Mesenchymal stem cell (in vitro differentiated cells and primary cell): Measurements from ENCODE around the gene IGSF1.

Source experiments
- DNase-seq: peaks from one replicate; pipeline ENCODE4 v3.0.0-alpha.2; 2013
- H2AFZ ChIP-seq: one replicate; pipeline ENCODE4 v1.6.1; 2013; ENCODE audit warnings: low read depth, mild to moderate bottlenecking, control low read depth, inconsistent platforms, low read length, moderate library complexity
- H2AK5ac ChIP-seq: 2 replicates; pipeline ENCODE4 v1.6.1; 2013; ENCODE audit warnings: low read length, moderate library complexity, mild to moderate bottlenecking, inconsistent platforms; ENCODE audit not compliant: severe bottlenecking
- H2BK120ac ChIP-seq: one replicate; pipeline ENCODE4 v1.6.1; 2013; ENCODE audit warnings: low read depth, mild to moderate bottlenecking, inconsistent platforms, low read length, moderate library complexity
- H2BK12ac ChIP-seq, 2 experiments: one replicate each; pipeline ENCODE4 v1.6.1; 2013; ENCODE audit warnings: inconsistent platforms in 2 of 2, low read length in 2 of 2, mild to moderate bottlenecking in 2 of 2, moderate library complexity in 2 of 2, control low read depth in 1 of 2
- H2BK15ac ChIP-seq: one replicate; pipeline ENCODE4 v1.6.1; 2013; ENCODE audit warnings: mild to moderate bottlenecking, low read depth, inconsistent platforms; ENCODE audit not compliant: poor library complexity, severe bottlenecking
- H2BK5ac ChIP-seq: 2 replicates; pipeline ENCODE4 v1.6.1; 2013; ENCODE audit warnings: low read depth, mild to moderate bottlenecking, low read length, control low read depth, inconsistent platforms; ENCODE audit not compliant: poor library complexity, severe bottlenecking
- H3K14ac ChIP-seq, 2 experiments: one replicate each; pipeline ENCODE4 v1.6.1; 2013; ENCODE audit warnings: inconsistent platforms in 2 of 2, low read length in 2 of 2, control low read depth in 1 of 2, mild to moderate bottlenecking in 1 of 2, moderate library complexity in 1 of 2
- H3K18ac ChIP-seq, 2 experiments: one replicate each; pipeline ENCODE4 v1.6.1; 2013; ENCODE audit warnings: inconsistent platforms in 2 of 2, low read length in 2 of 2, control low read depth in 1 of 2, low read depth in 1 of 2, mild to moderate bottlenecking in 1 of 2
- H3K23ac ChIP-seq, 2 experiments: one replicate each; pipeline ENCODE4 v1.6.1; 2013; ENCODE audit warnings: inconsistent platforms in 2 of 2, low read length in 2 of 2, mild to moderate bottlenecking in 2 of 2, moderate library complexity in 2 of 2, control low read depth in 1 of 2
- H3K27ac ChIP-seq: 2 replicates; pipeline ENCODE4 v1.5.1; 2013; ENCODE audit warnings: mild to moderate bottlenecking, moderate library complexity, low read length, control low read depth, inconsistent platforms; ENCODE audit not compliant: poor library complexity, severe bottlenecking
- H3K27me3 ChIP-seq, 2 experiments: 2 replicates each; pipeline versions ENCODE4 v1.6.1 to v1.7.0; 2013; ENCODE audit warnings: low read length in 2 of 2, mild to moderate bottlenecking in 2 of 2, moderate library complexity in 2 of 2, control low read depth in 1 of 2, inconsistent platforms in 1 of 2; ENCODE audit not compliant: control insufficient read depth in 1 of 2, insufficient read depth in 1 of 2
- H3K36me3 ChIP-seq, 2 experiments: 2 replicates each; pipeline versions ENCODE4 v1.6.1 to v1.7.0; 2013; ENCODE audit warnings: low read length in 2 of 2, control low read depth in 1 of 2, inconsistent platforms in 1 of 2, low read depth in 1 of 2, mild to moderate bottlenecking in 1 of 2; ENCODE audit not compliant: insufficient read depth in 2 of 2, control insufficient read depth in 1 of 2
- H3K4ac ChIP-seq, 2 experiments: one replicate each; pipeline ENCODE4 v1.6.1; 2013; ENCODE audit warnings: inconsistent platforms in 2 of 2, low read length in 2 of 2, mild to moderate bottlenecking in 2 of 2, moderate library complexity in 2 of 2, control low read depth in 1 of 2, low read depth in 1 of 2
- H3K4me1 ChIP-seq: 2 replicates; pipeline ENCODE4 v1.6.1; 2013; ENCODE audit warnings: low read depth, low read length, control low read depth; ENCODE audit not compliant: control insufficient read depth, insufficient read depth
- H3K4me2 ChIP-seq: 2 replicates; pipeline ENCODE4 v1.6.1; 2013; ENCODE audit warnings: low read length, mild to moderate bottlenecking, inconsistent platforms; ENCODE audit not compliant: poor library complexity, severe bottlenecking
- H3K4me3 ChIP-seq, 2 experiments: 2 replicates each; pipeline versions ENCODE4 v1.5.1 to v1.7.0; 2013; ENCODE audit warnings: low read length in 2 of 2, mild to moderate bottlenecking in 2 of 2, control low read depth in 1 of 2, low read depth in 1 of 2; ENCODE audit not compliant: insufficient read depth in 1 of 2
- H3K79me1 ChIP-seq: replicated peaks from 2 replicates; pipeline ENCODE4 v1.6.1; 2013; ENCODE audit warnings: mild to moderate bottlenecking, control low read depth, low read length, inconsistent platforms; ENCODE audit not compliant: poor library complexity, severe bottlenecking
- H3K9ac ChIP-seq: 2 replicates; pipeline ENCODE4 v1.7.0; 2013; ENCODE audit warnings: mild to moderate bottlenecking, low read length, moderate library complexity
- H3K9me3 ChIP-seq: 2 replicates; pipeline ENCODE4 v1.7.0; 2013; ENCODE audit warnings: mild to moderate bottlenecking, low read length; ENCODE audit not compliant: control insufficient read depth
- H4K8ac ChIP-seq: one replicate; pipeline ENCODE4 v1.6.1; 2013; ENCODE audit warnings: inconsistent platforms, mild to moderate bottlenecking, low read length, moderate library complexity
- H4K91ac ChIP-seq: one replicate; pipeline ENCODE4 v1.6.1; 2013; ENCODE audit warnings: mild to moderate bottlenecking, low read length, inconsistent platforms
- WGBS: methylation state at CpG from one replicate; pipeline ENCODE4 v1.1.7; 2013; ENCODE audit warnings: mixed read lengths; 5-methylcytosine and 5-hydroxymethylcytosine counted together

The IGSF1 gene

DNA sequence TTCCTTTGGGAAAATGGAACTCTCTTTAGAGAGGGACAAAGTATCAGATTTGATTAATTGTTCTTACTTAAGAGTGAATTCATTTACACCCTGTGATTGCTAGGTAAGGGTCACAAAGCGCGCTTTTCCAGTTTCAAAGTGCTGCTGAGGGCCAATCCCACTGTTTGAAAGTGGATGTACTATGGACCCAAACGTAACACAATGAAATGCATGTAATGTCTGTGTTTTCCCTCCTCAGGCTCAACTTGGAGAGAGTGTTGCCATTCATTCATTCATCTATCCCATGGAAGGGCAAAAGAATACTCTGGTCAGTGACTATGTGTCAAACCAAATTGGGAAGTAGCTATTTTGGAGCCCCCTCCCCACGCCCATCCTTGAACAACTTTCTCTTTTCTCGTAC is 16.1 kb downstream of the IGSF1 start:
- WGBS: 92% methylated on average over 2 of the region's 5 CpGs
- H2BK15ac ChIP-seq: no peak overlapping the region

DNA sequence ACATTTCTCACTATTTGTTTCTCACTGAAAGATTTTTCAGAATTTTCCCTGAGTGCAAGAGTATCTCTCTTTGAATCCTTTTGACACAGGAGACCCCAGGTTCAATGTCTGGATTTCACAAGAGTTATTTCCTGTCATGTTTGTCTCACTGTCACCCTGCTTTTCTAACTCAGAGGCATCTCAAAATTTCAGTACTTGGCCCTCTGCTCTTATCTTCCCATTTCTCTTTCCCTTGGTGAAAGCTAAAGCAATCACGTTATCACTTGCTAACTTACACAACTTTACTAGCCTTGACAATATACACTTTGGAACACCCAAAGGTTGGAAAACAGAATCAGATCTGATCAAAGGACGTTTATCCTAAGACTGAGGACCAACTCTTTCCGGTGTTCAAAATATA is 17.3 kb downstream of the IGSF1 start:
- DNase-seq: no peak
- Histone ChIP-seq H3K4me3 (no peak overlapping the region), H2AFZ (no peak overlapping the region), H2BK120ac (no peak overlapping the region), H3K4me2 (no peak overlapping the region), H3K27ac (no peak overlapping the region), H2BK15ac (no peak overlapping the region), H3K9me3 (no peaks in the 10 kb centered on the region), H3K79me1 (no peaks in the 10 kb centered on the region), H2AK5ac (no peak overlapping the region), H3K4me1 (no peaks in the 10 kb centered on the region), H3K23ac (no peak overlapping the region), H3K27me3 (peaks cover 0 to 33% of the 10 kb centered on the region in 2 experiments), H4K8ac (no peak overlapping the region), H3K36me3 (peaks cover 0 to 3% of the 10 kb centered on the region in 2 experiments), H4K91ac (no peak overlapping the region), H3K18ac (no peak overlapping the region), H2BK5ac (no peak overlapping the region), H3K4ac (no peak overlapping the region), H3K14ac (no peak overlapping the region), H3K9ac (no peak overlapping the region), H2BK12ac (no peak overlapping the region)
- 45% methylated on average over 1 of the region's 3 CpGs for WGBS

More for the DNA sequence above, 16.1 kb downstream of the IGSF1 start:
- H3K27ac ChIP-seq: no peak overlapping the region
- no peaks in the 10 kb centered on the region for H3K9me3 ChIP-seq
- peaks cover 0 to 36% of the 10 kb centered on the region in 2 experiments for H3K27me3 ChIP-seq
- H3K23ac ChIP-seq: no peak overlapping the region
- H3K4ac ChIP-seq: no peak overlapping the region
- no peak overlapping the region for H2AFZ ChIP-seq
- H2BK12ac ChIP-seq: no peak overlapping the region
- no peaks in the 10 kb centered on the region for H3K4me1 ChIP-seq
- H3K79me1 ChIP-seq: no peaks in the 10 kb centered on the region
- H2BK5ac ChIP-seq: no peak overlapping the region
- no peak overlapping the region for H2BK120ac ChIP-seq
- H4K8ac ChIP-seq: no peak overlapping the region
- H3K36me3 ChIP-seq: peaks cover 0 to 3% of the 10 kb centered on the region in 2 experiments
- DNase-seq: no peak
- H3K4me3 ChIP-seq: no peak overlapping the region
- H3K14ac ChIP-seq: no peak overlapping the region
- H2AK5ac ChIP-seq: no peak overlapping the region
- H3K18ac ChIP-seq: no peak overlapping the region
- H3K9ac ChIP-seq: no peak overlapping the region
- H3K4me2 ChIP-seq: no peak overlapping the region
- no peak overlapping the region for H4K91ac ChIP-seq

DNA sequence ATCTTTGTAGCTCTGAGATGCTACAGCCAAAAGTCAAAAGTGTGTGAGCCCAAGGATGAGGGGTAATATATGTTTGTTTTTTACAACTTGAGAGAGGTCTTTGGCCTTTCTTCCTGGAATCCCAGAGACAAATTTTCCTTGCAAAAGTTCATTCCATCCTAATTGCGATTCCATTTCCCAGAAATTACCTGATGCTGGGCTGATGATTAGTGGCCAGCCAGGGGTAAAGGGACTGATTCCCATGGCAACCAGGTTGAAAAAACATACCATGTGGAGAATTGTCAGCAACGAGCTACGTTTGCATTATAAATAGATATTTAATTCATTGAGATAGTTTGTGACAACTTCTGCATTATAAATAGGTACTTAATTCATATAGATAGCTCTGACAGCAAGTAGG is 17.8 kb downstream of the IGSF1 start:
- H3K27ac ChIP-seq: no peak overlapping the region
- H2AFZ ChIP-seq: no peak overlapping the region

DNA sequence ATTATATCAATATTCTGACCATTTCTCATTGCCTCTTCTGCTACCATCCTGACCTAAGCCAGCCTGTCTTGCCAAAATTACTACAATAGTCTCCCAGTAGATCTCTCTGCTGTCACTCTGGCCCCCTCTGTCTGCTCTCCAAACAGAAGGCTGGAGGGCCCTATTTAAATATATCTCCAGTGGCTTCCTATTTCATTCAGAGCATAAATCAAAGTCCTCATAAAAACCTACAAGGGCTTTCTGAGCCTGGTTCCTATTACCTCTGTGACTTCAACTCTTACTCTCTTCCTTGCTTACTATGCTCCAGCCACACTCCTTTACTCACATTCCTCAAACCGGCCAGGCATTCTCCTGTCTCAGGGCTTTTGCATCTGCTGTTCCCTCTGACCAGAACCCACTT is 19.0 kb downstream of the IGSF1 start:
- Histone ChIP-seq H3K4me1 (no peaks in the 10 kb centered on the region), H3K9me3 (no peaks in the 10 kb centered on the region), H3K18ac (no peak overlapping the region), H3K4me3 (no peak overlapping the region), H4K91ac (no peak overlapping the region), H3K23ac (no peak overlapping the region), H2BK5ac (no peak overlapping the region), H3K4ac (no peak overlapping the region), H2AFZ (no peak overlapping the region), H3K36me3 (peaks cover 0 to 3% of the 10 kb centered on the region in 2 experiments), H3K27ac (no peak overlapping the region), H3K27me3 (peaks cover 0 to 17% of the 10 kb centered on the region in 2 experiments), H2BK12ac (no peak overlapping the region), H2BK120ac (no peak overlapping the region), H3K14ac (no peak overlapping the region), H3K79me1 (no peaks in the 10 kb centered on the region), H3K4me2 (no peak overlapping the region), H3K9ac (no peak overlapping the region), H2AK5ac (no peak overlapping the region), H2BK15ac (no peak overlapping the region), H4K8ac (no peak overlapping the region)
- whole genome bisulfite sequencing: 0% methylated on average over 1 of the region's 1 CpG
- no peak for DNase-seq

More for the DNA sequence above, 17.8 kb downstream of the IGSF1 start:
- no peak overlapping the region for H2BK5ac ChIP-seq
- H2BK15ac ChIP-seq: no peak overlapping the region
- WGBS: no CpG with 5 or more reads among the region's 3 CpGs
- no peak overlapping the region for H3K14ac ChIP-seq
- H2BK120ac ChIP-seq: no peak overlapping the region
- H3K4me2 ChIP-seq: no peak overlapping the region
- no peak overlapping the region for H3K18ac ChIP-seq
- no peak overlapping the region for H3K4ac ChIP-seq
- no peak for DNase-seq
- H3K4me1 ChIP-seq: no peaks in the 10 kb centered on the region
- no peak overlapping the region for H4K91ac ChIP-seq
- no peak overlapping the region for H2BK12ac ChIP-seq
- no peaks in the 10 kb centered on the region for H3K79me1 ChIP-seq
- H3K27me3 ChIP-seq: peaks cover 0 to 27% of the 10 kb centered on the region in 2 experiments
- no peak overlapping the region for H4K8ac ChIP-seq
- H3K36me3 ChIP-seq: peaks cover 0 to 3% of the 10 kb centered on the region in 2 experiments
- H3K9me3 ChIP-seq: no peaks in the 10 kb centered on the region
- H3K4me3 ChIP-seq: no peak overlapping the region
- no peak overlapping the region for H3K9ac ChIP-seq
- no peak overlapping the region for H2AK5ac ChIP-seq
- H3K23ac ChIP-seq: no peak overlapping the region
